ENCODE data around the gene PLXNA1. TPM values are rescaled to one million over a fixed set of nuclear protein-coding genes. Genes with fewer than 3 reads are reported as not detected.

The PLXNA1 gene
- total RNA-seq, 1 donor from 2014 or later, result 26.3 TPM

DNA sequence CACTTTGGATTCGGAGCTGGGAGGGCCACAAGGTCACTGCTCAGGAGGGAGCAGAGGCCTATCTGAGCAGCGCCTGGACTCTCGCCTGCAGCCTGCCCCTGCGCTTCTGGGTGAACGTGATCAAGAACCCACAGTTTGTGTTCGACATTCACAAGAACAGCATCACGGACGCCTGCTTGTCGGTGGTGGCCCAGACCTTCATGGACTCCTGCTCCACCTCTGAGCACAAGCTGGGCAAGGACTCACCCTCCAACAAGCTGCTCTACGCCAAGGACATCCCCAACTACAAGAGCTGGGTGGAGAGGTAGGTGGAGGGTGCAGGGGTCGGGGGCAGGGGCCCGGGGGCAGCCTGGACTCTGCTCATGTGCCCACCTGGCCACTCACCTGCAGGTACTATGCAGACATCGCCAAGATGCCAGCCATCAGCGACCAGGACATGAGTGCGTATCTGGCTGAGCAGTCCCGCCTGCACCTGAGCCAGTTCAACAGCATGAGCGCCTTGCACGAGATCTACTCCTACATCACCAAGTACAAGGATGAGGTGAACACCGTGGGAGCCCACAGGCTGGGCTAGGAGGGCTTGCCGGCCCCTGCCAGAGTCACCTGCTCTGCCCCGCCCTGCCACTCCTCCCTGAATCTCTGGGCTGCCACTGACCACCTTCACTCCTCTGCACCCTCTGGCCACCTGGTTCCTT, 49.5 kb downstream of the PLXNA1 start:
- DNase-seq (ENCODE audit: low spot score), result no peak

Other genes with a start within 250 kb of the PLXNA1 start
- not detected for gene PRR23E, start 210.0 kb downstream of the PLXNA1 start, total RNA-seq

All from mesenteric fat pad (tissue), 1 donor.